Upper lobe of left lung (tissue), 6 donors: ENCODE data around the gene NR1H2. TPM values are rescaled to one million over a fixed set of nuclear protein-coding genes. Genes with fewer than 3 reads are reported as not detected.
"Not testable (repeated sequence)": the region's sequence is repeated elsewhere in the genome, so short reads cannot be mapped to it uniquely, and the experiment has no call there.

ENCODE experiments used
- ATAC-seq, 2 donors: fragments of 200-7000 bp; cut with Tn5 transposase; one replicate each; pipeline ENCODE4 v1.9.1; 2022; ENCODE audit warnings: mild to moderate bottlenecking in 2 of 2, moderate library complexity in 2 of 2; ENCODE audit not compliant: low FRiP score in 2 of 2
- DNase-seq, 2 donors: peaks; one replicate each; pipeline ENCODE4 v3.0.0-alpha.2; 2019 to 2020
- H3K27ac ChIP-seq, 4 donors: fragments of 200-600 bp; sonication (generic); one replicate each; pipeline ENCODE4 v1.5.1; 2016 to 2019
- H3K27me3 ChIP-seq, 4 donors: fragments of 200-600 bp; sonication (generic); one replicate each; pipeline ENCODE4 v1.5.1; 2017 to 2019
- H3K36me3 ChIP-seq, 4 donors: fragments of 200-600 bp; sonication (generic); one replicate each; pipeline ENCODE4 v1.5.1; 2016 to 2019
- H3K4me1 ChIP-seq, 4 donors: fragments of 200-600 bp; sonication (generic); one replicate each; pipeline ENCODE4 v1.5.1; 2018 to 2019
- H3K4me3 ChIP-seq, 4 donors: fragments of 200-600 bp; sonication (generic); one replicate each; pipeline ENCODE4 v1.5.1; 2017 to 2019; ENCODE audit warnings: mild to moderate bottlenecking in 2 of 4, moderate library complexity in 1 of 4
- H3K9me3 ChIP-seq, 4 donors: fragments of 200-600 bp; sonication (generic); one replicate each; pipeline ENCODE4 v1.5.1; 2018 to 2019
- CTCF ChIP-seq, 6 experiments: fragments of 450-650 bp in 4 of 6; fragments of 200-600 bp in 2 of 6; sonication (generic) in 2 of 6; IDR thresholded peaks; one replicate each; pipeline ENCODE4 v1.5.1; 2016 to 2019; ENCODE audit warnings: antibody characterized with exemption in 6 of 6
- EP300 ChIP-seq, 4 donors: sonication (generic); formaldehyde crosslinking; IDR thresholded peaks; one replicate each; pipeline ENCODE4 v1.5.1; 2017; ENCODE audit warnings: antibody characterized with exemption in 4 of 4, control low read depth in 2 of 4
- POLR2A ChIP-seq, 4 donors: fragments of 450-650 bp; IDR thresholded peaks; one replicate each; pipeline ENCODE4 v1.5.1; 2016 to 2017; ENCODE audit warnings: antibody characterized with exemption in 4 of 4, mild to moderate bottlenecking in 2 of 4
- POLR2AphosphoS5 ChIP-seq, 2 donors: sonication (generic); formaldehyde crosslinking; IDR thresholded peaks; one replicate each; pipeline ENCODE4 v1.5.1; 2017; ENCODE audit warnings: antibody characterized with exemption in 2 of 2
- WGBS, 2 donors: methylation state at CpG; one replicate each; pipeline ENCODE4 v1.1.5; 2017 to 2018; 5-methylcytosine and 5-hydroxymethylcytosine counted together
- total RNA-seq, 6 donors: library from RNA; depleted of rRNA in 4 of 6; stranded (reverse); fragments of >200 nt in 4 of 6; gene quantifications; one replicate each; pipeline versions ENCODE4 v1.1.0 to v1.2.1, GENCODE V29; 2016 to 2021
- donor health status: DM: no; HTN: no; CAD: no; lungs with moderate emphysema.
- donor health status: DM: no; HTN: yes; CAD: no; lungs with severe emphysema.

Gene NR1H2
- total RNA-seq, 6 donors from 2014 or later: 98.3 to 170 (median 123) TPM

- WGBS, 2 donors: 1% methylated on average over 29 to 54 of the region's 78 CpGs
- Histone ChIP-seq H3K4me1 (peaks cover 13 to 44% (median 37%) of the 10 kb centered on the region in 4 donors), H3K9me3 (no peaks in the 10 kb centered on the region), H3K4me3 (peak within 1 kb of the TSS; percentile 64 to 72 (median 68)), H3K27ac (peak within 1 kb of the TSS; percentile 79 to 89 (median 88)), H3K36me3 (peaks cover 19 to 42% (median 37%) of the 10 kb centered on the region in 4 donors), H3K27me3 (no peaks in the 10 kb centered on the region)
- ATAC-seq: peak; percentile 96 to 97
- peak; percentile 98 to 100 for DNase-seq
- TF ChIP-seq CTCF (IDR thresholded peaks at IDR 0.05): no peak
- peak in 1 of 4 donors; percentile 77 for TF ChIP-seq POLR2A (IDR thresholded peaks at IDR 0.05)
- peak in 1 of 4 donors; percentile 23 for TF ChIP-seq EP300 (IDR thresholded peaks at IDR 0.05)
- TF ChIP-seq POLR2AphosphoS5 (IDR thresholded peaks at IDR 0.05): peak; percentile 55 to 64
These were observed 7.8 kb downstream of the NR1H2 start, which contains the start of gene POLD1 for GRCh38 chr19:50383852-50384684. POLD1 (plus strand) TSS chr19:50384347; CDS start chr19:50398852, 14,505 bp downstream.

- no peaks in the 10 kb centered on the region for H3K27me3 ChIP-seq
- H3K4me1 ChIP-seq: peaks cover 13 to 44% (median 39%) of the 10 kb centered on the region in 4 donors
- H3K36me3 ChIP-seq: peaks cover 19 to 34% (median 29%) of the 10 kb centered on the region in 4 donors
- no peak for ATAC-seq
- TF ChIP-seq POLR2A (IDR thresholded peaks at IDR 0.05): no peak
- TF ChIP-seq EP300 (IDR thresholded peaks at IDR 0.05): no peak
- no peak for TF ChIP-seq CTCF (IDR thresholded peaks at IDR 0.05)
- H3K27ac ChIP-seq: peak overlapping the region; percentile 79 to 89 (median 88)
- 18% methylated on average over 24 to 25 of the region's 26 CpGs for WGBS, 2 donors
- H3K9me3 ChIP-seq: no peaks in the 10 kb centered on the region
- peak overlapping the region; percentile 64 to 72 (median 68) for H3K4me3 ChIP-seq
- no peak for DNase-seq
These were observed 8.7 kb downstream of the NR1H2 start for GRCh38 chr19:50384685-50385535.

GRCh38 chr19:50387176-50387867 is 11.1 kb downstream of the NR1H2 start:
- peaks cover 4 to 10% (median 6%) of the 10 kb centered on the region in 4 donors for H3K36me3 ChIP-seq
- 70 to 81% methylated on average over 21 of the region's 21 CpGs for WGBS, 2 donors
- DNase-seq: peak; percentile 57 to 81
- H3K27ac ChIP-seq: peak overlapping the region in 3 of 4 donors; percentile 46 to 76 (median 70)
- no peaks in the 10 kb centered on the region for H3K27me3 ChIP-seq
- H3K4me1 ChIP-seq: peaks cover 13 to 36% (median 28%) of the 10 kb centered on the region in 4 donors
- ATAC-seq: no peak
- TF ChIP-seq POLR2A (IDR thresholded peaks at IDR 0.05) (peak in 2 of 4 donors; percentile 9 to 54), CTCF (IDR thresholded peaks at IDR 0.05) (no peak)
- no peaks in the 10 kb centered on the region for H3K9me3 ChIP-seq
- peak overlapping the region in 2 of 4 donors; percentile 6 to 9 for H3K4me3 ChIP-seq

GRCh38 chr19:50387868-50388245 is 11.6 kb downstream of the NR1H2 start:
- Histone ChIP-seq H3K4me3 (peak overlapping the region in 1 of 4 donors; percentile 9), H3K36me3 (peaks cover 0 to 5% (median 2%) of the 10 kb centered on the region in 4 donors), H3K27ac (peak overlapping the region in 3 of 4 donors; percentile 46 to 76 (median 70)), H3K4me1 (peaks cover 13 to 36% (median 28%) of the 10 kb centered on the region in 4 donors), H3K9me3 (no peaks in the 10 kb centered on the region), H3K27me3 (no peaks in the 10 kb centered on the region)
- TF ChIP-seq POLR2A (IDR thresholded peaks at IDR 0.05): peak in 1 of 4 donors; percentile 24
- no peak for TF ChIP-seq EP300 (IDR thresholded peaks at IDR 0.05)
- DNase-seq (no peak), ATAC-seq (no peak)
- 82 to 93% methylated on average over 8 of the region's 8 CpGs for WGBS, 2 donors

- H3K9me3 ChIP-seq, H3K36me3 ChIP-seq, H3K27me3 ChIP-seq, H3K4me3 ChIP-seq, DNase-seq: not testable (repeated sequence)
- peaks cover under 1 to 15% (median 12%) of the 10 kb centered on the region in 4 donors for H3K4me1 ChIP-seq
- ATAC-seq: peak in 1 of 2 donors; percentile 70
- H3K27ac ChIP-seq: peak overlapping the region; percentile 24 to 51 (median 48)
- 70 to 83% methylated on average over 3 of the region's 3 CpGs for WGBS, 2 donors
These were observed 14.0 kb downstream of the NR1H2 start for GRCh38 chr19:50390295-50390694.

GRCh38 chr19:50390952-50391351 is 14.7 kb downstream of the NR1H2 start:
- not testable (repeated sequence) for H3K4me3 ChIP-seq, H3K27me3 ChIP-seq, H3K9me3 ChIP-seq, H3K36me3 ChIP-seq, ATAC-seq
- WGBS, 2 donors: 89 to 97% methylated on average over 17 to 23 of the region's 23 CpGs
- H3K27ac ChIP-seq: peak overlapping the region in 1 of 4 donors; percentile 6
- DNase-seq: peak in 1 of 2 donors; percentile 59
- peaks cover 0 to 10% (median 7%) of the 10 kb centered on the region in 4 donors for H3K4me1 ChIP-seq
